Glutamatergic neuron (in vitro differentiated cells): Measurements from ENCODE around the gene CMTM3. TPM values are rescaled to one million over a fixed set of nuclear protein-coding genes. Genes with fewer than 3 reads are reported as not detected.
"Not testable (repeated sequence)": the region's sequence is repeated elsewhere in the genome, so short reads cannot be mapped to it uniquely, and the experiment has no call there.

Source experiments
- DNase-seq: peaks from one replicate; pipeline ENCODE4 v3.0.0; 2022
- H3K27ac Mint-ChIP-seq: one replicate; pipeline ENCODE4 v1.8.0; 2020; ENCODE audit warnings: mild to moderate bottlenecking, mixed read lengths, inconsistent platforms; ENCODE audit not compliant: unreplicated experiment
- H3K27me3 Mint-ChIP-seq: one replicate; pipeline ENCODE4 v1.8.0; 2020; ENCODE audit warnings: mild to moderate bottlenecking, moderate library complexity, mixed read lengths, inconsistent platforms; ENCODE audit not compliant: unreplicated experiment
- H3K36me3 Mint-ChIP-seq: one replicate; pipeline ENCODE4 v1.8.0; 2020; ENCODE audit warnings: mild to moderate bottlenecking, mixed read lengths, inconsistent platforms; ENCODE audit not compliant: unreplicated experiment
- H3K4me1 Mint-ChIP-seq: one replicate; pipeline ENCODE4 v1.8.0; 2020; ENCODE audit warnings: mild to moderate bottlenecking, low read depth, mixed read lengths, inconsistent platforms; ENCODE audit not compliant: unreplicated experiment
- H3K4me3 Mint-ChIP-seq: one replicate; pipeline ENCODE4 v1.8.0; 2020; ENCODE audit warnings: mild to moderate bottlenecking, mixed read lengths, inconsistent platforms; ENCODE audit not compliant: unreplicated experiment
- H3K9me3 Mint-ChIP-seq: one replicate; pipeline ENCODE4 v1.8.0; 2020; ENCODE audit warnings: mild to moderate bottlenecking, moderate library complexity, mixed read lengths, inconsistent platforms; ENCODE audit not compliant: unreplicated experiment
- total RNA-seq: library from RNA; stranded (reverse); fragmentation: NEBNext Ultra II Directional; extraction: Animal tissue kit (Norgen Biotek cat#: 25700); gene quantifications from one replicate; pipeline ENCODE4 v1.2.1, GENCODE V29; 2021; ENCODE audit not compliant: unreplicated experiment
- TF ChIP-seq, protein P1 (sequence below): fragments of 200-600 bp; sonication (generic); IDR thresholded peaks from one replicate; pipeline ENCODE4 v1.5.0; 2021; ENCODE audit not compliant: partially characterized antibody, unreplicated experiment

The CMTM3 gene
- total RNA-seq, 1 donor from 2014 or later = 45.8 TPM

DNA sequence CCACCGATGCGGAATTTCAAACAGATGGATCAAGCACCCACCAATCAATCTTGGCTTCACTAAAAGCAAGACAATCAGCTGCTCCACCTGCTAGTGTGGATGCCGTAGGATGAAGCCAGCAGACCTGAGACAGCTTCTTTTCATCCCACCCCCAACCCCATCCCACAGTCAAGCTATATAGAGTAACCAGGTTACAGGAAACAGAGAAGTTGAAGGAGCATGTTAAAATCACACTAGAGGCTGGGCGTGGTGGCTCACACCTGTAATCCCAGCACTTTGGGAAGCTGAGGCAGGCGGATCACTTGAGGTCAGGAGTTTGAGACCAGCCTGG lies 54.3 kb downstream of the CMTM3 start:
- H3K9me3 Mint-ChIP-seq = no peaks in the 10 kb centered on the region

GRCh38 chr16:66660422-66661209 lies 56.1 kb downstream of the CMTM3 start:
- TF ChIP-seq, protein P1, sequence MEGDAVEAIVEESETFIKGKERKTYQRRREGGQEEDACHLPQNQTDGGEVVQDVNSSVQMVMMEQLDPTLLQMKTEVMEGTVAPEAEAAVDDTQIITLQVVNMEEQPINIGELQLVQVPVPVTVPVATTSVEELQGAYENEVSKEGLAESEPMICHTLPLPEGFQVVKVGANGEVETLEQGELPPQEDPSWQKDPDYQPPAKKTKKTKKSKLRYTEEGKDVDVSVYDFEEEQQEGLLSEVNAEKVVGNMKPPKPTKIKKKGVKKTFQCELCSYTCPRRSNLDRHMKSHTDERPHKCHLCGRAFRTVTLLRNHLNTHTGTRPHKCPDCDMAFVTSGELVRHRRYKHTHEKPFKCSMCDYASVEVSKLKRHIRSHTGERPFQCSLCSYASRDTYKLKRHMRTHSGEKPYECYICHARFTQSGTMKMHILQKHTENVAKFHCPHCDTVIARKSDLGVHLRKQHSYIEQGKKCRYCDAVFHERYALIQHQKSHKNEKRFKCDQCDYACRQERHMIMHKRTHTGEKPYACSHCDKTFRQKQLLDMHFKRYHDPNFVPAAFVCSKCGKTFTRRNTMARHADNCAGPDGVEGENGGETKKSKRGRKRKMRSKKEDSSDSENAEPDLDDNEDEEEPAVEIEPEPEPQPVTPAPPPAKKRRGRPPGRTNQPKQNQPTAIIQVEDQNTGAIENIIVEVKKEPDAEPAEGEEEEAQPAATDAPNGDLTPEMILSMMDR = no peak
- H3K4me3 Mint-ChIP-seq = peak overlapping the region; percentile 27
- peak; percentile 59 for DNase-seq
- H3K36me3 Mint-ChIP-seq = no peaks in the 10 kb centered on the region
- no peaks in the 10 kb centered on the region for H3K9me3 Mint-ChIP-seq
- H3K27ac Mint-ChIP-seq = peak overlapping the region; percentile 83
- H3K27me3 Mint-ChIP-seq = no peaks in the 10 kb centered on the region
- peaks cover 19% of the 10 kb centered on the region for H3K4me1 Mint-ChIP-seq

More for the DNA sequence above, 54.3 kb downstream of the CMTM3 start:
- Mint-ChIP-seq H3K27me3 (no peaks in the 10 kb centered on the region), H3K4me3 (peak overlapping the region; percentile 25), H3K36me3 (no peaks in the 10 kb centered on the region), H3K4me1 (peaks cover 19% of the 10 kb centered on the region), H3K27ac (no peak overlapping the region)
- no peak for DNase-seq
- TF ChIP-seq, protein P1 = no peak

GRCh38 chr16:66661210-66661560 lies 56.7 kb downstream of the CMTM3 start:
- Mint-ChIP-seq H3K27ac (peak overlapping the region; percentile 83), H3K4me3 (no peak overlapping the region), H3K4me1 (peaks cover 19% of the 10 kb centered on the region), H3K36me3 (no peaks in the 10 kb centered on the region), H3K27me3 (no peaks in the 10 kb centered on the region), H3K9me3 (no peaks in the 10 kb centered on the region)
- TF ChIP-seq, protein P1 = no peak
- no peak for DNase-seq

DNA sequence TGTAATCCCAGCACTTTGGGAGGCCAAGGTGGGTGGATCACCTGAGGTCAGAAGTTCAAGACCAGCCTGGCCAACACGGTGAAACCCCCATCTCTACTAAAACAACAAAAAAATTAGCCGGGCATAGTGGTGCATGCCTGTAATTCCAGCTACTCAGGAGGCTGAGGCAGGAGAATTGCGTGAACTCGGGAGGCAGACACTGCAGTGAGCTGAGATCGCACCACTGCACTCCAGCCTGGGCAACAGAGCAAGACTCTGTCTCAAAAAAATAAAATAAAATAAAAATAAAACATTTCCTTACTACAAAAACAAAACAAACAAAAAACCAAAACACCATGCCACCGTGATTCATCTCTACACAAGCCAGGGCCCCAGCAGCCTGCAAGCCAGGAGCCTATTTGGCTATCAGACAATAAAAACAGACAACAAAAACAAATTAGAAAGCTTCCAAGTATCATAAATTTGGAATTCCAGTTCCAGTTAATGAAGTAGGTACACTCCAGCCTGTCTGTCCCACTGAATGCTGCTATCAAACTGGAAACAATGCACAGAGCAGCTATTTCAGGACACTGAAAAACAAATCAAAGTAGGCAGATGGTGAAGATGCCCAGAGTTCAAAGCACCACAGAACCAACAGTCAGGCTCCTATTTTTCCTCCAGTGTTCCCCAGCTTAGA lies 57.3 kb downstream of the CMTM3 start:
- not testable (repeated sequence) for H3K27me3 Mint-ChIP-seq, H3K9me3 Mint-ChIP-seq, H3K4me3 Mint-ChIP-seq, DNase-seq, H3K36me3 Mint-ChIP-seq
- H3K4me1 Mint-ChIP-seq = peaks cover 19% of the 10 kb centered on the region
- H3K27ac Mint-ChIP-seq = peak overlapping the region; percentile 65

DNA sequence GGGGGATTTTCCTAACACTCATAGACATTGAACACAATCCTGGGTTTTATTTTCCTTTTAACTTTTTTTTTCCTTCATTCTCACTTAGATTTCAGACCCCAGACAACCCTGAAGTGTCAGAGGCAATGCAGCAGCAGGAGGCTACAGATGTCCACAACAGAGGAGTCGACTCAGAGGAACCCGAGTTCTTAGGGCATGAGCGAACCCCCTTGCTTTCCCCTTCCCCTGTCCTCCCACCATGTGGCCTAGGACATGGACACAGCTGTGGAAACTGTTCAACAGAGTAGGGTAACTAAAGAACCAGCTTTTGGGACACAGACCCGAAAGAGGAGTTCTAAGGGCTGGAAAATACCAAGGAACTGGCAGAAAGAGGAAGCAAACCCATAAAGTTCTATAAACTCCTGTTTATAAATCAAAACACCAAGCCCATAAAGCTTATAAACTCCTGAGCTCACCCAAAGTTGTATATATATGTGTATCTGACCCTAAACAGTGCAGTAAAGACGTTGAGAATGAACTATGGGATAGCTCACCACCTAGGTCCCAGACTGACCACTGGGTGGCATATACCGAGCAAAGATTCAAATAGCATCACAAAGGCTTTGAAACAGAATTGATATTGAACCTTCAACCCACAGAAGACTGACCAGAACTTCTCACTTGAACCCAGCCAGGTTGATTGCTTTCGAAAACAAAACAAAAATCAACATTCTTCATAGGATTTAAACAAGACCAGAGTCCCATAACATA lies 58.1 kb downstream of the CMTM3 start:
- DNase-seq = no peak
- TF ChIP-seq, protein P1 = no peak
- peak overlapping the region; percentile 65 for H3K27ac Mint-ChIP-seq

More for the DNA sequence above, 58.1 kb downstream of the CMTM3 start:
- H3K4me1 Mint-ChIP-seq = peaks cover 19% of the 10 kb centered on the region
- no peaks in the 10 kb centered on the region for H3K36me3 Mint-ChIP-seq
- H3K27me3 Mint-ChIP-seq = no peaks in the 10 kb centered on the region
- no peaks in the 10 kb centered on the region for H3K9me3 Mint-ChIP-seq
- H3K4me3 Mint-ChIP-seq = no peak overlapping the region

Other genes starting within 250 kb of the CMTM3 start
- gene CDH5, start 238.0 kb upstream of the CMTM3 start, total RNA-seq = 9.6 TPM
- 1.8 TPM for gene BEAN1, start 177.4 kb upstream of the CMTM3 start, total RNA-seq
- 4.5 TPM for gene TK2, start 54.6 kb upstream of the CMTM3 start, total RNA-seq
- 17.9 TPM for gene CKLF, start 52.1 kb upstream of the CMTM3 start, total RNA-seq
- gene CMTM1, start 38.3 kb upstream of the CMTM3 start, total RNA-seq = 5.0 TPM
- not detected for gene CMTM2, start 25.2 kb upstream of the CMTM3 start, total RNA-seq
- 8.2 TPM for gene CMTM4, start 92.0 kb downstream of the CMTM3 start, total RNA-seq
- gene DYNC1LI2, start 146.9 kb downstream of the CMTM3 start, total RNA-seq = 269 TPM
- 0.39 TPM for gene TERB1, start 196.9 kb downstream of the CMTM3 start, total RNA-seq
- gene NAE1, start 226.3 kb downstream of the CMTM3 start, total RNA-seq = 125 TPM
- 0.64 TPM for gene CA7, start 239.7 kb downstream of the CMTM3 start, total RNA-seq